HAP-1 (cell line): ENCODE results near the gene DNM2.
"Not testable (repeated sequence)": the region's sequence is repeated elsewhere in the genome, so short reads cannot be mapped to it uniquely, and the experiment has no call there.

Source experiments
- DNase-seq, 2 experiments: peaks; one replicate each; pipeline ENCODE4 v3.0.0-alpha.2; 2016 to 2020; ENCODE audit warnings: low spot score in 2 of 2
- H3K27me3 ChIP-seq: fragments of 250-450 bp; sonication (Bioruptor Pico); 2 replicates; pipeline ENCODE4 v1.5.1; 2020; ENCODE audit warnings: low read depth, mild to moderate bottlenecking, moderate library complexity
- H3K36me3 ChIP-seq: fragments of 250-450 bp; sonication (Bioruptor Pico); replicated peaks from 2 replicates; pipeline ENCODE4 v1.5.1; 2020; ENCODE audit warnings: mild to moderate bottlenecking
- H3K4me1 ChIP-seq: fragments of 250-450 bp; sonication (Bioruptor Pico); 2 replicates; pipeline ENCODE4 v1.5.1; 2020; ENCODE audit warnings: mild to moderate bottlenecking
- H3K4me3 ChIP-seq: fragments of 250-450 bp; sonication (Bioruptor Pico); 2 replicates; pipeline ENCODE4 v1.5.1; 2020; ENCODE audit warnings: mild to moderate bottlenecking, moderate library complexity
- H3K9me3 ChIP-seq: fragments of 250-450 bp; sonication (Bioruptor Pico); 2 replicates; pipeline ENCODE4 v1.5.1; 2020; ENCODE audit warnings: mild to moderate bottlenecking, moderate library complexity
- in situ Hi-C: fragments of 300-500 bp; cut with MboI; formaldehyde crosslinking; loops from 3 replicates; pipeline ENCODE4 v1.14.3; 2020; ENCODE audit warnings: low sequenced_read_pairs, inconsistent platforms, mixed read lengths

Gene DNM2

DNA sequence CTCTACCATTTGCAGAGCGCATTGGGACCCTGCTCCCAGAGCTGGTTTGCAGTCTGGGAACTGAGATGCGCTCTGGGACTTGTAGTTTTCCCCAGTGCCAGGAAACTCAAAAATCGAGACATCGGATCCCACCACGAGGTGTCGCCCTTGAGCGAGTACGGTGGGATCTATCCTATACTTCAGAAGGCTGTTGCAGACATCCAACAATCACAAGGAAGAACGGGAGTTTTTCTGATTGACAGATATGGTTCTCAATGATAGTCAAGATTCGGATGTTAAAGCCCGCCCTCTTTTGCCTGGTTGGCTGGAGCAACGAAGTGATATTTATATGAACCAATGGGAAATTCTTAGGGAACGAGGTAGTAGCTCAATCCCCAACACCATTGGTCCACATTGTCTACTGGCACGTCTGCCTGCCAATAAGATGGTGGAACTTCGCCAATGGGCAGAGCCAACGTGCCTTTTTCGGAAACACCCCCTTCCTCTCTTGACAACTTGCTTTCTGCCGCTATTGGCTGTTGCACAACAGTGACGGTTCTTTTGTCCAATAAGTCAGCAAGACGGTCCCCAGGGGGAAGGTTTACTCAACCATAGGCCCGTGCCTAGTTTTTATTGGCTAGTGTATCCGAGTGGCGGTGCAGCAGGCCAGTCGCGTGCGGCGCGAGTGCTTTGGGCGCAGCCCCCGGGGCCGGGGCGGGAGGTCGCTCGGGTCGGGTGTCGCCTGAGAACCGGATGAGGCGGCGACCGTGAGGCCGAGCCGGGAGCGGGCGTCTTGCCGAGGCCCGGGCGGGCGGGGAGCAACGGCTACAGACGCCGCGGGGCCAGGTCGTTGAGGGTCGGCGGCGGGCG lies at the start of gene DNM2:
Gene DNM2 (plus strand): TSS at position 724 of the 849 bp plus-strand sequence. CDS start 164 bp downstream, outside the sequence.
- in situ Hi-C loops, result no loop called here
- Histone ChIP-seq H3K4me1 (peaks cover 9% of the 10 kb centered on the region), H3K9me3 (no peaks in the 10 kb centered on the region)

GRCh38 chr19:10669246-10669645 lies 48.6 kb upstream of the DNM2 start:
- H3K4me1 ChIP-seq, result no peaks in the 10 kb centered on the region
- no peaks in the 10 kb centered on the region for H3K27me3 ChIP-seq
- H3K4me3 ChIP-seq, result no peak overlapping the region
- peaks cover 72% of the 10 kb centered on the region for H3K36me3 ChIP-seq
- H3K9me3 ChIP-seq, result no peaks in the 10 kb centered on the region
- DNase-seq, result no peak
- in situ Hi-C loops, result no loop called here

More for the DNA sequence above, at the start of gene DNM2:
- Histone ChIP-seq H3K36me3 (peaks cover 10% of the 10 kb centered on the region), H3K4me3 (peak within 1 kb of the TSS; percentile 81), H3K27me3 (no peaks in the 10 kb centered on the region)
- peak; percentile 99 to 100 for DNase-seq

DNA sequence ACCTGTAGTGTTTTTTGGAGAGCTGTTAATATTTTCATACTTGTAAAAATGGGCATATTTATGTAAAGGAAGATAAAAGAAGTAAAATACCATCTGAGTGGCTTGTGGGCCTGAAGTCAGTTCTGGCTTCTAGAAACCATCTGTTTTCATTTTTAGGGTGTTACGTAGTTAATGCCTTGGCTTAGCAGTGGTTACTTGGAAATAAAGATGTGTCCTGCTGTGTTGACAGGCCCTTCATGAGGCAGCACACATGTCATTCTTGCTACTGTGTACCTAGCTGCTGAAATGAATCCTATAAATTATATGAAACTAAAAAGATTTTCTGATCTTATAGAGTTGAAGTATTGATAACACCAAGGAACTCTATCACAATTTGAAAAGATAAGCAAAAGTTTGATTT lies 47.7 kb upstream of the DNM2 start:
- no peaks in the 10 kb centered on the region for H3K9me3 ChIP-seq
- no peaks in the 10 kb centered on the region for H3K27me3 ChIP-seq
- H3K4me1 ChIP-seq, result no peaks in the 10 kb centered on the region
- H3K4me3 ChIP-seq, result no peak overlapping the region
- in situ Hi-C loops, result no loop called here
- H3K36me3 ChIP-seq, result peaks cover 77% of the 10 kb centered on the region
- no peak for DNase-seq

GRCh38 chr19:10670876-10671804 lies 46.7 kb upstream of the DNM2 start:
- Histone ChIP-seq H3K4me3 (no peak overlapping the region), H3K9me3 (no peaks in the 10 kb centered on the region), H3K36me3 (peaks cover 80% of the 10 kb centered on the region), H3K27me3 (no peaks in the 10 kb centered on the region), H3K4me1 (no peaks in the 10 kb centered on the region)
- no peak for DNase-seq
- in situ Hi-C loops, result no loop called here

DNA sequence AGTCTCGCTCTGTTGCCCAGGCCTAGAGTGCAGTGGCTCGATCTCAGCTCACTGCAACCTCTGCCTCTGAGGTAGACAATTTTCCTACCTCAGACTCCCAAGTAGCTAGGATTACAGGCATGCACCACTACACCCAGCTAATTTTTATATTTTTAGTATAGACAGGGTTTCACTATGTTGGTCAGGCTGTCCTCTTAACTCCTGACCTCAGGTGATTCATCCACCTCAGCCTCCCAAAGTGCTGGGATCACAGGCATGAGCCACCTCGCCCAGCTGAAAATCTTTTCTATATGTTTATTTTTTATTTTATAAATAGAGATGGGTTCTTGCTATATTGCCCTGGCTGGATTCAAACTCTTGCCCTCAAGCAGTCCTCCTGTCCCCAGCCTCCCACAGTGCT lies 46.0 kb upstream of the DNM2 start:
- H3K4me1 ChIP-seq, H3K4me3 ChIP-seq, H3K27me3 ChIP-seq, H3K9me3 ChIP-seq, in situ Hi-C loops, DNase-seq: not testable (repeated sequence)
- peaks cover 79% of the 10 kb centered on the region for H3K36me3 ChIP-seq

DNA sequence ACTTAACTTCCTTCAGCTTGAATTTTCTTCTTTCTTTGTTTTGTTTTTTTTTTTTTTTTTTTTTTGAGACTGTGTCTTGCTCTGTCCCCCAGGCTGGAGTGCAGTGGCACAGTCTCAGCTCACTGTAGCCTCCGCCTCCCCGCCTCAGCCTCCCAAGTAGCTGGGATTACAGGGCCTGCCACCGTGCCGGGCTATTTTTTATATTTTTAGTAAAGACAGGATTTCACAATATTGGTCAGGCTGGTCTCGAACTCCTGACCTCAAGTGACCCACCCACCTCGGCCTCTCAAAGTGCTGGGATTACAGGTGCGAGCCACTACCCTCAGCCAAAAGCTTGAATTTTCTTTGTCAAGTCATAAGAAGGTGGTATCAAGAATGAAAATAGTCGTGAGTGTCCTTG lies 42.7 kb upstream of the DNM2 start:
- H3K4me3 ChIP-seq, H3K4me1 ChIP-seq, DNase-seq, H3K27me3 ChIP-seq, H3K9me3 ChIP-seq, in situ Hi-C loops: not testable (repeated sequence)
- peaks cover 90% of the 10 kb centered on the region for H3K36me3 ChIP-seq

GRCh38 chr19:10677751-10678150 lies 40.1 kb upstream of the DNM2 start:
- Histone ChIP-seq H3K36me3 (peaks cover 91% of the 10 kb centered on the region), H3K4me1 (no peaks in the 10 kb centered on the region), H3K4me3 (no peak overlapping the region), H3K27me3 (no peaks in the 10 kb centered on the region), H3K9me3 (no peaks in the 10 kb centered on the region)
- in situ Hi-C loops, result no loop called here
- DNase-seq, result no peak

DNA sequence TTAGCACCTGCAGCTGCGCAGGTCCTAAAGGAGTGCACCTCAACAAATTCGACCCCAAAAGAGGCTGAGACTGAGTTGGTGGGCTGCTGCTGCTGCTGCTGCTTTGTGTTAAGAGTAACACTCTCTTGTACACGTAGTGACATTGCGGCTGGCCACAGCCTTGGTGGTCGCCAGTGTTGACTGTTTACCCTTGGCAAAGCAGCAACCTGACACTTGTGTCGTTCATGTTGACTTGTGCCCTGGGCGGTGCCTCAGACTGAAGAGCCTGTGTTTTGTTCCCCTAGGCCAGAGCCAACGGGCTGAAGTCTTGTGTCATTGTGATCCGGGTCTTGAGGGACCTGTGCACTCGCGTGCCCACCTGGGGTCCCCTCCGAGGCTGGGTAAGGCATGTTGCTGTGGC lies 39.1 kb upstream of the DNM2 start:
- Histone ChIP-seq H3K9me3 (no peaks in the 10 kb centered on the region), H3K4me1 (no peaks in the 10 kb centered on the region), H3K4me3 (no peak overlapping the region), H3K36me3 (peaks cover 91% of the 10 kb centered on the region), H3K27me3 (no peaks in the 10 kb centered on the region)
- no peak for DNase-seq
- in situ Hi-C loops, result no loop called here

DNA sequence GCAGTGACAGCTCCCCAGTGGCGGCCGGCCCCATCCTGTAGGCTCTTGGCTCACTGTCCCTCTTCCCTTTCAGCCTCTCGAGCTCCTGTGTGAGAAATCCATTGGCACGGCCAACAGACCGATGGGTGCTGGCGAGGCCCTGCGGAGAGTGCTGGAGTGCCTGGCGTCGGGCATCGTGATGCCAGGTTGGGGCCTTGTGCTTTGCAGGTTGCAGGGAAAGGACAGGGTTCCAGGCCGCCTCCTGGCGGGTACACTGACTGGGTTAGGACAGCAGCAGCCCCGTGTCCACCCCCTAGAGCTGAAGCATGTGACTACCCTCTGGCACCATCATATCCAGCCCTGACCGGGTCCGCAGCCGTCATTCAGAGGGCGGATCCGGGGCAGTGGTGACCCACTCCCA lies 38.1 kb upstream of the DNM2 start:
- in situ Hi-C loops, result no loop called here
- Histone ChIP-seq H3K9me3 (no peaks in the 10 kb centered on the region), H3K4me1 (no peaks in the 10 kb centered on the region), H3K27me3 (no peaks in the 10 kb centered on the region), H3K4me3 (no peak overlapping the region), H3K36me3 (peaks cover 95% of the 10 kb centered on the region)
- DNase-seq, result no peak

GRCh38 chr19:10680545-10681135 lies 37.2 kb upstream of the DNM2 start:
- Histone ChIP-seq H3K4me3 (no peak overlapping the region), H3K36me3 (peaks cover 95% of the 10 kb centered on the region), H3K27me3 (no peaks in the 10 kb centered on the region), H3K9me3 (no peaks in the 10 kb centered on the region), H3K4me1 (no peaks in the 10 kb centered on the region)
- no peak for DNase-seq
- in situ Hi-C loops, result no loop called here

- no peak for DNase-seq
- Histone ChIP-seq H3K27me3 (no peaks in the 10 kb centered on the region), H3K4me3 (no peak overlapping the region), H3K9me3 (no peaks in the 10 kb centered on the region), H3K36me3 (peaks cover 97% of the 10 kb centered on the region), H3K4me1 (no peaks in the 10 kb centered on the region)
- in situ Hi-C loops, result no loop called here
Measured at GRCh38 chr19:10681658-10682057, 36.2 kb upstream of the DNM2 start.

GRCh38 chr19:10682397-10683063 lies 35.3 kb upstream of the DNM2 start:
- no peak overlapping the region for H3K4me3 ChIP-seq
- in situ Hi-C loops, result no loop called here

GRCh38 chr19:10683064-10683426 lies 34.8 kb upstream of the DNM2 start:
- Histone ChIP-seq H3K36me3 (peaks cover 95% of the 10 kb centered on the region), H3K27me3 (no peaks in the 10 kb centered on the region), H3K9me3 (no peaks in the 10 kb centered on the region), H3K4me3 (no peak overlapping the region), H3K4me1 (no peaks in the 10 kb centered on the region)
- in situ Hi-C loops, result no loop called here
- no peak for DNase-seq

More at GRCh38 chr19:10682397-10683063, 35.3 kb upstream of the DNM2 start:
- no peaks in the 10 kb centered on the region for H3K4me1 ChIP-seq
- no peak for DNase-seq
- no peaks in the 10 kb centered on the region for H3K9me3 ChIP-seq
- H3K27me3 ChIP-seq, result no peaks in the 10 kb centered on the region
- peaks cover 95% of the 10 kb centered on the region for H3K36me3 ChIP-seq
